ENCODE results near the gene PTS.

Gene PTS

DNA sequence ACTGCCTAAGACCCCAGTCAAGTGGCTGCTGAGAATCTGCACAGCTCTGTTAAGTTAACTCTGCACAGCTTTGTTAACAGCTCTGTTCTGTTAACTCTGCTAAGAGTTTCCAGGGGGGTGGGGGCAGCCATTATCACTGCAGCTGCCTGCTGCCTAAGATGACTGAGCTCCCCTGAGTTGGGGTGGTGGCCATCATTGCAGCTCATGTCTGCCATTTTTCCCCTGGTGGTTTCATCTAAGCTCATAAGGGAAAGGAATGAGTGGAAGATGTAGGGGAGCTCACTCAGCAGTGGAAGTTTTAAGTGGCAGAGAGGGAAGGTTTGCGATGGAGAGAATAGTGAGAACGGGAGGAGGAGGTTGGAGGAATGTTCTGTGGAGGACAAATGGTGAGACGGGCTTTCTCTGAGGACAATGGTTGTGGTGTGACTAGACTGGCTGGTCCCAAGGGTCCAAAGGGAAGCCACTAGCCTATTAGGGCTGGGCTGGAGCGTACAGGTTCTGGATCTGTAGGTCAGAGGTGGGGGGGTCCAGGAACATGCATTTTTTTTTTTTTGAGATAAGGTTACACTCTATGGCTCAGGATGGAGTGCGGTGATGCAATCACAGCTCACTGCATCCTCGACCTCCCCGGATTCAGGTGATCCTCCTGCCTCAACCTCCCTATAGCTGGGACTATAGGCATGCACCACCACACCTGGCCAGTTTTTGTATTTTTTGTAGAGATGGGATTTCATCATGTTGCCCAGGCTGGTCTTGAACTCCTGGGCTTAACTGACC, 48.0 kb downstream of the PTS start:
- TF ChIP-seq, protein P1, sequence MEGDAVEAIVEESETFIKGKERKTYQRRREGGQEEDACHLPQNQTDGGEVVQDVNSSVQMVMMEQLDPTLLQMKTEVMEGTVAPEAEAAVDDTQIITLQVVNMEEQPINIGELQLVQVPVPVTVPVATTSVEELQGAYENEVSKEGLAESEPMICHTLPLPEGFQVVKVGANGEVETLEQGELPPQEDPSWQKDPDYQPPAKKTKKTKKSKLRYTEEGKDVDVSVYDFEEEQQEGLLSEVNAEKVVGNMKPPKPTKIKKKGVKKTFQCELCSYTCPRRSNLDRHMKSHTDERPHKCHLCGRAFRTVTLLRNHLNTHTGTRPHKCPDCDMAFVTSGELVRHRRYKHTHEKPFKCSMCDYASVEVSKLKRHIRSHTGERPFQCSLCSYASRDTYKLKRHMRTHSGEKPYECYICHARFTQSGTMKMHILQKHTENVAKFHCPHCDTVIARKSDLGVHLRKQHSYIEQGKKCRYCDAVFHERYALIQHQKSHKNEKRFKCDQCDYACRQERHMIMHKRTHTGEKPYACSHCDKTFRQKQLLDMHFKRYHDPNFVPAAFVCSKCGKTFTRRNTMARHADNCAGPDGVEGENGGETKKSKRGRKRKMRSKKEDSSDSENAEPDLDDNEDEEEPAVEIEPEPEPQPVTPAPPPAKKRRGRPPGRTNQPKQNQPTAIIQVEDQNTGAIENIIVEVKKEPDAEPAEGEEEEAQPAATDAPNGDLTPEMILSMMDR (conservative IDR thresholded peaks at IDR 0.05; ENCODE audit: control insufficient read depth, insufficient read depth, low read depth, low read length): no peak
- no peak for DNase-seq (ENCODE audit: low read depth)

DNA sequence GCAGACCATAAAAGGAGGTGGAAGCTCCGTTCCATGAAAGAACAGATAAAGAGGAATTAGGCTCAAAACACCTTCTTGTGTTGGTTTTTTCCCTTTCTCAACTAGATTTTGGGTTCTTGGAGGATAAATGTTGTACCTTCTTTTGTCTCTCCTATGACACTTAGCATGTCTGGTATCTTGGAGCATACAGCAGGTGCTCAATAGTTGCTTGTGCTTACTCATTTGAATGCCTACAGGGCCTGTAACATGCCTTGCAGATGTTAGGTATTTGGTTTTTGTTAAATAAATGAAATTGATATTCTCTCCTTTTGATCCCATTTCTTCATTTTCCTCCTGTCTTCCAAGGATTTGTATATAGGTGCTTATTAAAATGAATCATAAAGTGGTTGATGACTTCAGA, 50.8 kb downstream of the PTS start:
- no peak overlapping the region for H3K4me3 ChIP-seq (ENCODE audit: control insufficient read depth, low read depth, low read length)
- TF ChIP-seq, protein P1 (conservative IDR thresholded peaks at IDR 0.05; ENCODE audit: control insufficient read depth, insufficient read depth, low read depth, low read length): no peak
- no peak for DNase-seq (ENCODE audit: low read depth)

More for the DNA sequence above, 48.0 kb downstream of the PTS start:
- H3K4me3 ChIP-seq (ENCODE audit: control insufficient read depth, low read depth, low read length): no peak overlapping the region

DNA sequence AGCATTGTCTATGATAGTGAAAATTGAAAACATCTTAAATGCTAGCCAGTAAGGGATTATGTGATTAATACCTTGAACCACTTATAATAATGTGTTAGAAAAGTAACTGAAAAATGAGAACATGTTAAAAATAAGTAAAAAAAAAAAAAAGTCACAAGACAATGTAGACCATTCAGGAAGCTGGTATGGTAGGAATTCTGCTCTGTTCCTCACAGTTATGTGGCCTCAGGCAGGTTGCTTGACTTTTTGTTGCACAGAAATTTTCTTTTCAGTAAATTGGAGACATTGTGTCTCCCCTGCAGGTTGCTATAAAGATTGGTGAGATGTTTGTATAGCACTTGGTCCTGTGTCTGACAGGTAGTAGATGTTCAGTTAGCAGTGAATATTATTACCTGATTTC, 51.7 kb downstream of the PTS start:
- no peak for DNase-seq (ENCODE audit: low read depth)
- TF ChIP-seq, protein P1 (conservative IDR thresholded peaks at IDR 0.05; ENCODE audit: control insufficient read depth, insufficient read depth, low read depth, low read length): no peak
- no peak overlapping the region for H3K4me3 ChIP-seq (ENCODE audit: control insufficient read depth, low read depth, low read length)

DNA sequence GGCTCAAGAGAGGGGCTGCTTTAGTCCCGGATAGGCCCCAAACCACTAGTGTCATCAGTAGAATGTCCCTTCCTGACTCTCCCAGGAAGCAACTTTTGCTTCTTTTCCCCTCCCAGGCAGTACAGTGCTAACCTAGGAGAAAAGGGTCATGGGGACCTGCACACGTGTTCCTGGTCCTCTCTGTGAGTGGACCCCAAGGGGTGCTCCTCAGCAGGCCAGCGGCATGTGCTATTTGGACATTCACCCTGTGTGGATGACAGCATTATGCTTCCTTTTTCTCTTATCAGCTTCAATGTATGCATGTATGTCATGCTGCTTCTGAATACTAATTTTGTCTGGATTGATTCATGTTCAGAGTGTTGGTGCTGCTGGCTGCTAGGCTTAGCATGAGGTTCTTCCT, 52.6 kb downstream of the PTS start:
- DNase-seq (ENCODE audit: low read depth): no peak
- TF ChIP-seq, protein P1 (conservative IDR thresholded peaks at IDR 0.05; ENCODE audit: control insufficient read depth, insufficient read depth, low read depth, low read length): no peak
- H3K4me3 ChIP-seq (ENCODE audit: control insufficient read depth, low read depth, low read length): no peak overlapping the region

DNA sequence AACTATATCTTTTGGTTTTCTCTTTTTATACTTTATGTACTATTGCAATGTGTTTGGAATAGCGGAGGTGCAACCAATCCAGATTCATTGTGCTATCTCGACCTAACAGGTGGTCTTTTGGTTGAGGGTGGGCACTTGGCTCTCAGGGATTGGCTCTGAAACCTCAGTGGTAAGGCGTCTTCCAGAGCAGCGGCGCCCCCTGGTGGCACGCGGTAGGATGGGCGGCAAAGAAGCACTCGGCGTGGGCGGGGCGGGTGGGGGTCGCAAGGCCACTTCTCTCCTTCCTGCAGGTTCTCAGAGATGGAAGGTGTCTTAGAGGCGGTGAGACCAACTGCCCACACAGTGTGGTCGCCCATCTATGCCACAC, 53.7 kb downstream of the PTS start:
- TF ChIP-seq, protein P1 (conservative IDR thresholded peaks at IDR 0.05; ENCODE audit: control insufficient read depth, insufficient read depth, low read depth, low read length): peak; percentile 63
- peak; percentile 46 for DNase-seq (ENCODE audit: low read depth)
- peak overlapping the region; percentile 59 for H3K4me3 ChIP-seq (ENCODE audit: control insufficient read depth, low read depth, low read length)

DNA sequence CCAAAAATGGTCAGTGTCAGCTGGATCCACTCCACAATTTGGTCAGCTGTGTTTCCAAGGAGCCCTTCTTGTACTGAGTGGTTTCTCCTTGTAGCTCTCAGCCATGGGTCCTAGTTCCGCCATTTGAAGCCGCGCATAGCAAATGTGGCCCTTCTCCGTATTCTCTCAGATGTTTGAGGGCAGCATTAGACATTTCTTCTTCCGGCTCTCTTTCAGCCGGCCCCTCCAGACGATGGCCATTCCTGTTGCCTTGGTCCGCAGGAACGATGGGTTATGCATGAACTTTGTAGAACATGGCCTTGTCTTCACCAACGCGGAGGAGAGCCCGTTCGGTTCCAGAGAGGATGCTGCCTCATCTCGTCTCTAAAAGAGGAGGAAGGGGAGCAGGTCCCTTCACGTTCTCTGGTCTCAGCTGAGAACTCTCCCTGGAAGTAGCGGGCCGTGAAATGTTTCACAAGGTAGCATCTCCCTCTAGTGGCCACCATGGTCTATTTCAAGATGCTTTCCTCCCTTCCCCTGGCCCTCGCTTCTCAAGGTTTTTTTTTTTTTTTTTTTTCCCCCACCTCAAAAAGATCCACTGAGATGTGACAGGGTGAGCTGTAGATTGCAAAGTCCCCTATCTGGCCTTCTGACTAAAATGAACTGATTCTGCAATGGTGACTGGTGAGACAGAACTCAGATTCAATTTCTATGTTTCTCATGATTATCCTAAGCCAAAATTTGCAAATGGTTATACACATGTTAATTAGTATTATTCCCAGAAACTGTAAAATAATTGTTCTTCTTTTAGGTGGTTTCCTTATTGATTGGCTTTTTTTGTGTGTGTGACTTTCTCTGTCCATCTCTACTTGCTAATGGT, 54.3 kb downstream of the PTS start:
- TF ChIP-seq, protein P1 (conservative IDR thresholded peaks at IDR 0.05; ENCODE audit: control insufficient read depth, insufficient read depth, low read depth, low read length): peak; percentile 80
- peak overlapping the region; percentile 59 for H3K4me3 ChIP-seq (ENCODE audit: control insufficient read depth, low read depth, low read length)
- peak; percentile 82 for DNase-seq (ENCODE audit: low read depth)

All from fibroblast of mammary gland (primary cell).